ENCODE data around the gene MBP. TPM values are rescaled to one million over a fixed set of nuclear protein-coding genes. Genes with fewer than 3 reads are reported as not detected.

Gene MBP
- total and polyA plus RNA-seq, 2 donors from 2014 or later = 15.1 to 61.2 TPM

DNA sequence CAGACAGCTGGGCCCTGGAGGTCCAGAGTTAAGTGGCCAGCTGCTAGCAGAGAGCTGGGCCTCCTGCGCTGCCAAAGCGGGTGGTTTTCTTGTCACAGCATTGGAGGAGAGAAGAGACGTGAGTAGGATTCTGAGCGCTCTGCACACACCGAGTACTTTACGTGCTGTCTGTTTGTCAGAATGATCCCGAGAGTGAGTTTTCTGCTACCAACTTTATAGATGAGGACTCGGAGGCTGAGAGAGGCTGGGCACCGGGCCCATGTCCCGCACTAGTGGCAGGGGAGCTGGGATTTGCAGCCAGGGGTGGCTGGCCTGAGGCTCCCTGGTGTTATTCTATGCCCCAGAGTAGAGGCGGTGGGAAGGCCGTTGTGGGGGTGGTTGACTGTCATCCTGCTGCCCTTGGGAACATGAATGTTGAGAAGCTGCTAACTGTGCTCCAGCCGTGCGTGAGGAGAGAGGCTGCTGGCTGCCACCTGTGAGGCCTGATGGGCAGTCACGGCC lies 36.3 kb upstream of the MBP start:
- no peaks in the 10 kb centered on the region for H3K36me3 ChIP-seq (ENCODE audit: control insufficient read depth in 2 of 3, insufficient read depth in 3 of 3, low read length in 3 of 3)
- no peak overlapping the region for H3K9ac ChIP-seq (ENCODE audit: low read length in 3 of 3)
- FAIRE-seq (no peak), DNase-seq (peak in 4 of 5 donors; percentile 53 to 65 (median 64))
- intact Hi-C loops (cut with DNase I) = no loop called here
- no peak overlapping the region for H3K27ac ChIP-seq (ENCODE audit: low read depth in 2 of 2, low read length in 2 of 2)
- TF ChIP-seq, protein P1, sequence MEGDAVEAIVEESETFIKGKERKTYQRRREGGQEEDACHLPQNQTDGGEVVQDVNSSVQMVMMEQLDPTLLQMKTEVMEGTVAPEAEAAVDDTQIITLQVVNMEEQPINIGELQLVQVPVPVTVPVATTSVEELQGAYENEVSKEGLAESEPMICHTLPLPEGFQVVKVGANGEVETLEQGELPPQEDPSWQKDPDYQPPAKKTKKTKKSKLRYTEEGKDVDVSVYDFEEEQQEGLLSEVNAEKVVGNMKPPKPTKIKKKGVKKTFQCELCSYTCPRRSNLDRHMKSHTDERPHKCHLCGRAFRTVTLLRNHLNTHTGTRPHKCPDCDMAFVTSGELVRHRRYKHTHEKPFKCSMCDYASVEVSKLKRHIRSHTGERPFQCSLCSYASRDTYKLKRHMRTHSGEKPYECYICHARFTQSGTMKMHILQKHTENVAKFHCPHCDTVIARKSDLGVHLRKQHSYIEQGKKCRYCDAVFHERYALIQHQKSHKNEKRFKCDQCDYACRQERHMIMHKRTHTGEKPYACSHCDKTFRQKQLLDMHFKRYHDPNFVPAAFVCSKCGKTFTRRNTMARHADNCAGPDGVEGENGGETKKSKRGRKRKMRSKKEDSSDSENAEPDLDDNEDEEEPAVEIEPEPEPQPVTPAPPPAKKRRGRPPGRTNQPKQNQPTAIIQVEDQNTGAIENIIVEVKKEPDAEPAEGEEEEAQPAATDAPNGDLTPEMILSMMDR (IDR thresholded peaks at IDR 0.05; ENCODE audit: borderline replicate concordance, extremely low read depth, insufficient read depth) = no peak
- no peaks in the 10 kb centered on the region for H3K4me1 ChIP-seq (ENCODE audit: control insufficient read depth in 2 of 3, insufficient read depth in 2 of 3, low read depth in 1 of 3, low read length in 3 of 3)
- no peaks in the 10 kb centered on the region for H3K9me3 ChIP-seq (ENCODE audit: control insufficient read depth in 2 of 3, insufficient read depth in 1 of 3, low read length in 3 of 3)
- H3K27me3 ChIP-seq (ENCODE audit: control insufficient read depth, insufficient read depth, low read length) = no peaks in the 10 kb centered on the region
- H3K4me3 ChIP-seq (ENCODE audit: low read length in 3 of 3) = no peak overlapping the region

DNA sequence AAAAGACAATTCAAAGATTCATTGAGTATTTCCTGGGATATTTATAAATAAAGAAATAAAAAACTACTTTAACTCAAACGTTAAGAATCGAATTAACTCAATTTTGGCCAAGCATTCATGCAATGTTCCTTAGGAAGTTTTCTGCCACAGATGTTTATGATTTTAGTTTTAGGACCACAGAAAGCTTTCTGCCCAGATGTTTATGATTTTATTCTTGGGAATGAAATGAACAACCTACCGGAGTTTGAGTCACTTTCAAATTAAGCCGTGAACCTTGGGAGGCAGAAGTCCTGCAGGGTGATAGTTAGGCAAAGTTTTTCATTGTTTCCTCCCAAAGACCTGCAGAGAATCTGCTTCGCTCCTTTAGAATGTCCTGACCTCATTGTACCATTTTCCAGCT lies 34.7 kb upstream of the MBP start:
- DNase-seq = no peak
- no peaks in the 10 kb centered on the region for H3K27me3 ChIP-seq (ENCODE audit: control insufficient read depth, insufficient read depth, low read length)
- H3K27ac ChIP-seq (ENCODE audit: low read depth in 2 of 2, low read length in 2 of 2) = no peak overlapping the region
- FAIRE-seq = no peak
- TF ChIP-seq, protein P1 (IDR thresholded peaks at IDR 0.05; ENCODE audit: borderline replicate concordance, extremely low read depth, insufficient read depth) = no peak
- no peaks in the 10 kb centered on the region for H3K4me1 ChIP-seq (ENCODE audit: control insufficient read depth in 2 of 3, insufficient read depth in 2 of 3, low read depth in 1 of 3, low read length in 3 of 3)
- H3K9me3 ChIP-seq (ENCODE audit: control insufficient read depth in 2 of 3, insufficient read depth in 1 of 3, low read length in 3 of 3) = no peaks in the 10 kb centered on the region
- no peak overlapping the region for H3K9ac ChIP-seq (ENCODE audit: low read length in 3 of 3)
- no peak overlapping the region for H3K4me3 ChIP-seq (ENCODE audit: low read length in 3 of 3)
- intact Hi-C loops (cut with DNase I) = no loop called here
- no peaks in the 10 kb centered on the region for H3K36me3 ChIP-seq (ENCODE audit: control insufficient read depth in 2 of 3, insufficient read depth in 3 of 3, low read length in 3 of 3)

DNA sequence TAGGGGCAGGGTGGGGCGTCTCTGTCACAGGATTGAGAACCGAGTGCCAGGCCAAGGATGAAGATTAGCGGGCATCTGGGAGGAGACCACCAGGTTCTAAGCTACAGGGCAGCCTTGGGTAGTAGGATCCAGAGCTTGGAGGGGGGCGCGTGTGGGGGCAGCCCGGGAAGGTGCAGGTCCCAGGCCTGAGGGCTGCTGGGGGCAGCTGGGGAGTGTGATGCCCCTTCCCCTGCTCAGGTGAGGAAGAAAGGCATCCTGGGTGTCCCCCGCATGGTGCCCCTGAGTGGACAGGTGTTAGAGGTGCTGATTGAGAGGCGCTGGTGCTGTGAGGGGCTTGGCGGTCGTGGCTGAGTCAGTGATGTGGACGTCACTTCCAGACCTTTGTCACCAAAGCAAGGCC lies 33.9 kb upstream of the MBP start:
- TF ChIP-seq, protein P1 (IDR thresholded peaks at IDR 0.05; ENCODE audit: borderline replicate concordance, extremely low read depth, insufficient read depth) = no peak
- Histone ChIP-seq H3K9me3 (ENCODE audit: control insufficient read depth in 2 of 3, insufficient read depth in 1 of 3, low read length in 3 of 3) (no peaks in the 10 kb centered on the region), H3K36me3 (ENCODE audit: control insufficient read depth in 2 of 3, insufficient read depth in 3 of 3, low read length in 3 of 3) (no peaks in the 10 kb centered on the region), H3K4me3 (ENCODE audit: low read length in 3 of 3) (no peak overlapping the region), H3K27me3 (ENCODE audit: control insufficient read depth, insufficient read depth, low read length) (no peaks in the 10 kb centered on the region), H3K9ac (ENCODE audit: low read length in 3 of 3) (no peak overlapping the region), H3K27ac (ENCODE audit: low read depth in 2 of 2, low read length in 2 of 2) (no peak overlapping the region), H3K4me1 (ENCODE audit: control insufficient read depth in 2 of 3, insufficient read depth in 2 of 3, low read depth in 1 of 3, low read length in 3 of 3) (no peaks in the 10 kb centered on the region)
- FAIRE-seq (no peak), DNase-seq (peak in 1 of 5 donors; percentile 15)
- intact Hi-C loops (cut with DNase I) = no loop called here
